Muscle layer of duodenum (tissue), 2 donors: ENCODE results near the gene TBC1D22A.

Experiments used
- H3K27ac ChIP-seq: one replicate; pipeline ENCODE4 v1.7.0; 2013; ENCODE audit warnings: mild to moderate bottlenecking, low read length
- H3K27me3 ChIP-seq: one replicate; pipeline ENCODE4 v1.7.0; 2013; ENCODE audit warnings: low read depth, mild to moderate bottlenecking, control low read depth, low read length
- H3K36me3 ChIP-seq, 2 donors: one replicate each; pipeline ENCODE4 v1.7.0; 2013; ENCODE audit warnings: low read length in 2 of 2, control low read depth in 1 of 2, mild to moderate bottlenecking in 1 of 2; ENCODE audit not compliant: insufficient read depth in 2 of 2, control insufficient read depth in 1 of 2
- H3K4me1 ChIP-seq, 2 donors: one replicate each; pipeline ENCODE4 v1.7.0; 2013; ENCODE audit warnings: low read length in 2 of 2, mild to moderate bottlenecking in 2 of 2, control low read depth in 1 of 2, moderate library complexity in 1 of 2; ENCODE audit not compliant: insufficient read depth in 2 of 2, control insufficient read depth in 1 of 2
- H3K4me3 ChIP-seq, 2 donors: one replicate each; pipeline ENCODE4 v1.7.0; 2013; ENCODE audit warnings: low read length in 2 of 2, low read depth in 1 of 2, mild to moderate bottlenecking in 1 of 2
- H3K9me3 ChIP-seq, 2 donors: one replicate each; pipeline ENCODE4 v1.7.0; 2013; ENCODE audit warnings: low read length in 2 of 2, control low read depth in 1 of 2, mild to moderate bottlenecking in 1 of 2; ENCODE audit not compliant: control insufficient read depth in 1 of 2
- donor health status: healthy.

The TBC1D22A gene

DNA sequence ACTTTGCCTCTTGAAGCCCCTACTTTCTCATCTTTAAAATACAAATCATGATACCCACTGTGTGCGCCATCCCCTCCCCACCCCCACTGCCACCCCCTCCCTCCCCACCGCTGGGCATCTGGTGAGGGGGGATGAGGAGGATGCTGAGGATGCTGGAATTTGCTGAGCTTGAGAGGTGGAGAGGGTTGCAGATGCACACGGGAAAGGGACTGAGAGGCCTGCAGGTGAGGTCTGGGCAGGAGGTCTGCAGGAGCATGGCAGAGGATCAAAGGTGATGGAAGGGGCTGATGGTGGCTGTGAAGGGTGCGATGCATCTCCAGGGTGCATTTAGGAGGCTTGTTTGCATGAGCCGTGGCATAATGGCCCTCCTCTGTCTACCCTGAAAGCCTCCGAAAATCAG, 7.6 kb upstream of the TBC1D22A start:
- H3K27me3 ChIP-seq, result no peaks in the 10 kb centered on the region
- no peak overlapping the region for H3K4me3 ChIP-seq
- H3K27ac ChIP-seq, result no peak overlapping the region
- peaks cover 17 to 21% of the 10 kb centered on the region in 2 donors for H3K4me1 ChIP-seq
- no peaks in the 10 kb centered on the region for H3K9me3 ChIP-seq
- no peaks in the 10 kb centered on the region for H3K36me3 ChIP-seq

DNA sequence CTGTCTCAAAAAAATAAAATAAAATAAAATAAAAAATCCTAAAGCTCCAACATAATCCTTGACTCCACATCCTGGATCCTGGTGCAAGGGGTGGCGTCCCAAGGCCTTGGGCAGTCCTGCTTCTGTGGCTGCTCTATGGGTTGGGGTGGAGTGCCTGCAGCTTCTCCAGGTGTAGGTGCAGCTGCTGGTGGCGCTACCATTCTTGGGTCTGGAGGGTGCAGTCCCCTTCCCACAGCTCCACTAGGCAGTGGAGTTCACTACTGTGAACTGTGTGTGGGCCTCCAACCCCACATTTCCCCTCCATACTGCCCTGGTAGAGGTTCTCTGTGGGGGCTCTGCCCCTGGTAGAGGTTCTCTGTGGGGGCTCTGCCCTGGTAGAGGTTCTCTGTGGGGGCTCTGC, 6.9 kb upstream of the TBC1D22A start:
- H3K27me3 ChIP-seq, result no peaks in the 10 kb centered on the region
- no peak overlapping the region for H3K27ac ChIP-seq
- no peaks in the 10 kb centered on the region for H3K9me3 ChIP-seq
- no peaks in the 10 kb centered on the region for H3K36me3 ChIP-seq
- H3K4me3 ChIP-seq, result no peak overlapping the region
- H3K4me1 ChIP-seq, result peaks cover 17% of the 10 kb centered on the region in 2 donors

DNA sequence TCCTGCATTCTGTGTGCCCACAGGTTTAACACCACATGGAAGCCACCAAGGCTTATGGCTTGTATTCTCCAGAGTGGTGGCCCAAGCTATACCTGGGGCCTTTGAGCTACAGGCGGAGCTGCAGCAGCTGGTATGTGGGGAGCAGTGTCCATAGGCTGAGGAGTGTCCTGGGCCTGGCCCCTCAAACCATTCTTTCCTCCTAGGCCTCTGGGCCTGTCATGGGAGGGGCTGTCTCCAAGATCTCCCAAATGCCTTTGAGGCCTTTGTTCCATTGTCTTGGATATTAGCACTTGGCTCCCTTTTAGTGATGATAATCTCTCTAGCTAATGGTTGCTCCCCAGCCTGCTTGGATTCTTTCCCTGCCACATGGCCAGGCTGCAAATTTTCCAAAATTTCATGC, 6.4 kb upstream of the TBC1D22A start:
- Histone ChIP-seq H3K4me3 (no peak overlapping the region), H3K4me1 (peaks cover 17 to 18% of the 10 kb centered on the region in 2 donors), H3K9me3 (no peaks in the 10 kb centered on the region), H3K27ac (no peak overlapping the region), H3K36me3 (no peaks in the 10 kb centered on the region), H3K27me3 (no peaks in the 10 kb centered on the region)

DNA sequence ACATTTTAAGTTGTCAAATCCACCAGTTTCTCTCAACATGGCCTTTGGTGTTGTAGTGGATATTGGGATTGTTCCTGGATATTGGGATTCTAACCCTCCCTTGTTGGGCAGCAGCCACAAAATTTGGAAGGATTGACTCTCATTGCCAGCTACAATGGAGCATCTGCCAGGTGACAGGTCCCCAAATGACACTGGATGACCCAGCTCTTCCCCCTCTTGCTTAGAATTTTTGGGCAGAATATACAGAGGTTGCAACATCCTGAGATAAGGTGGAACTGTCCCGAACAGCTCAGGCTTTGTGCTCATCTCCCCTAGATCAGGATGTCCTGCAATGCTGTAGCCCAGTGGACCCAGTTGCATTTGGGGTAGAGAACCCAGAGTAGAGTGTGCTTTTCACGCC, 5.3 kb upstream of the TBC1D22A start:
- Histone ChIP-seq H3K27ac (no peak overlapping the region), H3K27me3 (no peaks in the 10 kb centered on the region), H3K9me3 (no peaks in the 10 kb centered on the region), H3K4me3 (no peak overlapping the region), H3K4me1 (peaks cover 19 to 24% of the 10 kb centered on the region in 2 donors), H3K36me3 (no peaks in the 10 kb centered on the region)

DNA sequence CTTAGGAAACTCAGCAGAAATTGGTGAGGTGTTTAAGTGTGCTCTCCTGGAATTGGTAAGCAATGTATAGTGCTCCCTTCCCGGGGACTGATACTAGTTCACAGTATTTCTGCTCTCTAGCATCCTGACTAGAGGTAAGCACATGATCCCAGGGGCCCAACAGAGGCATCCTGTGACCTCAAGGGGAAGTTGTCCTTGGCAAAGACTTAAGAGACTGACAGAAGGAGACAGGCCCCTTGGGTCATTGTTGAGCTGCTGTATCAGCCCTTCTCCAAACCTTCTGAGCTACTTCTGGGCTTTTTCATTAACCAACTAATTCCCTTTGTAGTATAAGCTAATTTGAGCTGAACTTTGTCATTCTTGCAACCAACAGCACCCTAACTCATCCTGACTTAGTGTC, 4.3 kb upstream of the TBC1D22A start:
- Histone ChIP-seq H3K4me1 (peaks cover 19 to 23% of the 10 kb centered on the region in 2 donors), H3K27ac (no peak overlapping the region), H3K27me3 (no peaks in the 10 kb centered on the region), H3K9me3 (no peaks in the 10 kb centered on the region), H3K4me3 (no peak overlapping the region), H3K36me3 (no peaks in the 10 kb centered on the region)

DNA sequence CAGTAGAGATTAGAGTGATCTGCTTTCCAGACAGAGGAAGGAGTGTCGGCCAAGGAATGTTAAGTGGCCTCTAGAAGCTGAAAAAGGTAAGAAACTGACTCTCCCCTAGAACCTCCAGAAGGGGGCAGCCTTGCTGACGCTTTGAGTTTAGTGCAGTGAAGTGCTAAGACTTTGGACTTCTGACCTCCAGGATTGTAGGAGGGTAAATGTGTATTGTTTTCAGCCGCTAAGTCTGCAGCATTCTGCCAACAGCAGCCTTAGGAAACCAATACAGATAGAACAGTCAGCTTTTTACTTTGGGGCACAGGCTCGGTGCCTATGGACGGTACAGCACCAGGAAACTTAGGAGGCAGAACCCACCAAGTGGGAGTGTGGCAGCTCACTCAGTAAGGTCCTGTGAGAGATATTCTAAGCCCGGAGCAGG, 3.6 kb upstream of the TBC1D22A start:
- Histone ChIP-seq H3K36me3 (no peaks in the 10 kb centered on the region), H3K4me3 (no peak overlapping the region), H3K9me3 (no peaks in the 10 kb centered on the region), H3K27ac (no peak overlapping the region), H3K27me3 (no peaks in the 10 kb centered on the region), H3K4me1 (peaks cover 13 to 22% of the 10 kb centered on the region in 2 donors)

DNA sequence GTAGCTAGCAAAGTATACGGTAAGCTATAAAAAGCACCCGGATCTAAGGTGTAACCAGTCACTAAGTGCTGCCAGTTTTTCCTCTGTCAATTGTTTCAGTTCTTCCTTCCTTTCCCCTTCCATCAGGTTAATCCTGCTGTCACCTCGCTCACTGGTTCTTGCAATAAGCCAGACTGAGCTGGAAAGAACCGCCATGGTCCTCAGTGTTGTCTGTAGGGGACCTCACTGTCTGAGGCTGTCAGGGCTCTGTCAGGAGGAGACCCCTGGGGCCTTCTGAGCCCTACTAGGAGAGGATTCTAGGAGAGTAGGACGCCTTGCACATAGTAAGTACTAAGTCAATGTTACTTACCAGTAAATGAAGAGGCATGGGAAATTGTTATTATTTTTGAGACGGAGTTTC, 1.4 kb upstream of the TBC1D22A start:
- Histone ChIP-seq H3K27ac (no peak overlapping the region), H3K27me3 (no peaks in the 10 kb centered on the region), H3K9me3 (no peaks in the 10 kb centered on the region), H3K4me3 (peak overlapping the region; percentile 88 to 96), H3K36me3 (no peaks in the 10 kb centered on the region), H3K4me1 (peaks cover 8 to 22% of the 10 kb centered on the region in 2 donors)

DNA sequence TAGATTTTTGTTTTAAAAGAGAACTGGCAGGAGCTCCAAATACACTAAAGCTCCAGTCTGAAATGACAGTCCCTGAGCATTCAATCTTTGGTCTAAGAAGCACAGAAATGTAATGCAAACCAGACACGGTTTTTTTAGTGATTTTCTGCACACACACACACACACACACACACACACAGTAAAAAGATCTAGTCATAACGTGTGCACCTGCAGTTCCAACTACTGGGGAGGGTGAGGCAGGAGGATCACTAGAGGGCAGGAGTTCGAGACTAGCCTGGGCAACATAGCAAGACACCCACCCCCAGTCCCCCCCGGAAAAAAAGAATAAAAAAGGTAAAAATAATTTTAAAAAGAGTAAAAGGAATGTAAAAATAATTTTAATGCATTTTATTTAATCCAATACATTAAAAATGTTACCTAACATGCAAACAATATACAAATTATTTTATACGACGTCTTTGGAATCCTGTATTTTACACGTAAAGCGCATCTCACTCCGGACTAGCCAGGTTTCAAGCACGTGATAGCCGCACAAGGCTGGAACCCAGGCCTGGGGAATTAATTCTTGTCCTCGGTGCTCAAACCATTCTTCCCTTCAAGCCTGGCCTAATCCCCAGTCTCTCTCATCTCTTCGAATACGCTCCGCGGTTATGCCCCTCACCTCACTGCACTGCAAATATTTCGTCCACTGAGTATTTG, 762 bp upstream of the TBC1D22A start:
- peaks cover 8 to 22% of the 10 kb centered on the region in 2 donors for H3K4me1 ChIP-seq
- peak overlapping the region; percentile 99 for H3K27ac ChIP-seq
- H3K36me3 ChIP-seq, result no peaks in the 10 kb centered on the region
- no peaks in the 10 kb centered on the region for H3K9me3 ChIP-seq
- no peaks in the 10 kb centered on the region for H3K27me3 ChIP-seq
- H3K4me3 ChIP-seq, result peak overlapping the region; percentile 88 to 96

DNA sequence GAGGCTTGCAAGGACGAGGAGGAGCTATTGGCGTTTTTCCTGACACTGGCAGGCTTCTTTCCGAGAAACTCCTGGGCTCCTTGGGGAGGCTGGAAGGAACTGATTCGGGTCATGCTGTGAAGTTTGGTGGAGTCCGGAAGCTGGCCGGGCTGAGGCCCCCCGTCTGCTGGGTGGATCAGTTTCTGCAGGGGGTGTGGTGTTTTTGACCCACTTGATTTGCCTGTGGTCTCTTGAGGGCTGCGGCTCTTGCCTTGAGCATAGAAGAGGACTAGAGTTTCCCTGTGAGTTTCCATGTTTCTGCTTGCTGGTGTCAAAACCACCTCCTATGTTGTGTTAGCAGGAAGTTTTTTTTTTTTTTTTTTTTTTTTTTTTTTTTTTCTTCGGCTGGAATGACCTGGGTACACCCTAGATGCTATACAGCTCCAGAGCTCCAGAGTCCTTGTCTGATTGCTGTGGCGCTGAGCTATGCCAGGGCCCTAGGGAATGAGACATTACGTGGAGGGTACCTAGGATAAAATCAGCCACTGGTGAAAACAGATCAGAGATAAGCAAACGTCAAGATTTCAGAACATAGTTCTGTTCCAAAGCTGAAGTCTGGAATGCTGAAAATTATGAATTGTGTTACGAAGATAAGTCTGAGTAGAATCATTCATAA, 728 bp downstream of the TBC1D22A start:
- H3K4me3 ChIP-seq, result peak overlapping the region; percentile 88 to 96
- H3K27ac ChIP-seq, result peak overlapping the region; percentile 99
- H3K27me3 ChIP-seq, result no peaks in the 10 kb centered on the region
- peaks cover 8 to 22% of the 10 kb centered on the region in 2 donors for H3K4me1 ChIP-seq
- no peaks in the 10 kb centered on the region for H3K36me3 ChIP-seq
- no peaks in the 10 kb centered on the region for H3K9me3 ChIP-seq

DNA sequence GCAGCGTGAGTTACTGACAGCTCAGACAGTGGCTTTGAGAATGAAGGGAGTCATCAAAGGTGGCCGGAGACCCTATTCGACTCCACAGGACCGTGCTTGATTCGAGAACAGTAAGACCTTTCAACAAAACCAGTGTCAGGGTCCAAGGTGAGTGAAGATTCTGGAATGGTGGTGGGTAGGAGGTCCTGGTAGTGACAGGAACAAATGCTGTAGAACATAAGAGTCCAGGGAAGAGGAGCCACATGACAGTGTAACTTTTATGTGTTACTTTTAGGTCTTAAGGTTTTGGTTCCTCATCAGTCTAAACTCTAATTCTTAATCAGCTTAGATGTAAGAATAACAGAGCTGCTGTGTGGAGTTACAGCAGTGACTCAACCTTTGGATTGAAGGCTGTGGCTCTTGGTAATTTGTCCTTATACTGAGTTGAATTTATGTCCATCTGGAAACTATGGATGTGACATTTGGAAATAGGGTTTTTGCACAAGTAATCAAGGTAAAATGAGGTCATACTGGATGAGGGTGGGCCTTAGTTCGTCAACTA, 1.8 kb downstream of the TBC1D22A start:
- H3K4me1 ChIP-seq, result peaks cover 8 to 22% of the 10 kb centered on the region in 2 donors
- H3K4me3 ChIP-seq, result no peak overlapping the region
- H3K27ac ChIP-seq, result no peak overlapping the region

DNA sequence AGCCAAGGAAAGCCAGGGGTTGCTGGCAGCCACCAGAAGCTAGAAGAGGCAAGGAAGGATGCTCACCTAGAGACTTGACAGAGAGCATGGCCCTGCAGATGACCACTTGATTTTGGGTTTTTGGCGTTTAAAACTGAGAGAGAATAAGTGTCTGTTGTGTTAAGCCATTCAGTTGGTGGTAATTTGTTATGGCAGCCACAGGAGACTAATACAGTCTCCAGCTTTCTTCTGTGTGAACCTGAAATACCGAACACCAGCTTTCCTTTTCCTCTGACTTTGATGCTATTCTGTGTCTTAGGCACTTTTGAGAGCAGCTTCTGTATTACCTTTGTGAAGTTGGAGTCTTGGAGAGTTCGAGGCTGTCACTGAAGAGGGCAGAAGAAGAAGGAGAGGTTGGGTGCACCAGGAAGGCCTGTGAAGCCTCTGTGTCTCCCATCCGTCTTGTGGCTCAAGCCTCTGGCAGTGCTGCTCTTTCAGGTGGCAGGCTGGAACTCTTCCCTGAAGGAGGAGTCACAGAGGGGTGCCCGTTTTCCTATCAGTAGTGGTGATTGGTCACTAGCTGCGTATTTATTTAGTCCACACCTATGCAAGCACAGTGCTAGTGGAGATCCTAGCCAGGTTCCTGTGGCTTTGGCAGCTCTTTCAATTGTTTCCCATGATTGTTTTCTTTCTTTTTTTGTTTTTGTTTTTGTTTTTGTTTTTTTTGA, 2.5 kb downstream of the TBC1D22A start:
- no peaks in the 10 kb centered on the region for H3K36me3 ChIP-seq
- H3K27me3 ChIP-seq, result no peaks in the 10 kb centered on the region
- no peak overlapping the region for H3K4me3 ChIP-seq
- peaks cover 13 to 22% of the 10 kb centered on the region in 2 donors for H3K4me1 ChIP-seq
- no peak overlapping the region for H3K27ac ChIP-seq
- H3K9me3 ChIP-seq, result no peaks in the 10 kb centered on the region

More for the DNA sequence above, 1.8 kb downstream of the TBC1D22A start:
- Histone ChIP-seq H3K27me3 (no peaks in the 10 kb centered on the region), H3K36me3 (no peaks in the 10 kb centered on the region), H3K9me3 (no peaks in the 10 kb centered on the region)
